ENCODE data around the gene GAL3ST1.

DNA sequence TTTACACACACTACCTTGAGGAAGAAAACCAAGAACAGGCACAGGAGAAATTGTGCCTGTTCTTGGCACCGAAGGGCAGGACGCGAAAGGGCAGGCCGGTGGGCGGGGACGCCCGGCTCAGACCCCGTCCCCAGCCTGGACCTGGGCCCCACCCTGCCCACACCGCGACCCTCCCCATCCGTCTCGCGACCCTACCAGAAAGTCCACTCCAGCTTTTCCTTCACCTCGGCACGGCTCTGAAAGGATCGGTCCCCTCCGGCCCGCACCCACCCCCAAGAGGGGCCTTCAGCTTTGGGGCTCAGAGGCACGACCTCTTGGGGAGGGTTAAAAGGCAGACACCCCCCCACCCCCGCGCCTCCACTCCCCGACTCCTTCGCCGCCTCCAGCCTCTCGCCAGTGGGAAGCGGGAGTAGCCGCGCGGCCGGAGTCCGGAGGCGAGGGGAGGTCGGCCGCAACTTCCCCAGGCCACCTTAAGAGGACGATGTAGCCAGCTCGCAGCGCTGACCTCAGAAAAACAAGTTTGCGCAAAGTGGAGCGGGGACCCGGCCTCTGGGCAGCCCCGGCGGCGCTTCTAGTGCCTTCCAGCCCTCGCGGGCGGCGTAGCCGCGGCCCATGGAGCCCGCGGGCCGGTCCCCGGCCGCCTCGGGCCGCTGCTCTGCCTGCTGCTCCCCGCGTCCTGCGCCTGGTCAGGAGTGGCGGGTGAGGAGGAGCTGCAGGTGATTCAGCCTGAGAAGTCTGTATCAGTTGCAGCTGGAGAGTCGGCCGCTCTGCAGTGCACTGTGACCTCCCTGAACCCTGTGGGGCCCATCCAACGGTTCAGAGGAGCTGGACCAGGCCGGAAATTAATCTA is 32.3 kb downstream of the GAL3ST1 start:
- TF ChIP-seq POLR2AphosphoS5 (IDR thresholded peaks at IDR 0.05; ENCODE audit: low read depth, low read length) (no peak), RAD21 (IDR thresholded peaks at IDR 0.05 in 1 of 2, conservative IDR thresholded peaks at IDR 0.05 in 1 of 2; ENCODE audit: low read depth in 2 of 2, low read length in 2 of 2) (no peak; a peak in 1 of 4 replicates)

All from H1 (cell line).